Endometrial microvascular endothelial cells (primary cell): ENCODE results near the gene SMARCD3. TPM values are rescaled to one million over a fixed set of nuclear protein-coding genes. Genes with fewer than 3 reads are reported as not detected.

Experiments
- in situ Hi-C: cut with HindIII; loops from 2 replicates; pipeline ENCODE4 v1.10.0; 2017; ENCODE audit warnings: low sequenced_read_pairs, low pct_unique_long_range_greater_than_20kb; ENCODE audit errors: inconsistent ontology term
- total RNA-seq: library from RNA; depleted of rRNA; stranded (reverse); fragments of >200 nt; gene quantifications from one replicate; pipeline ENCODE4 v1.2.3, GENCODE V29; 2015; ENCODE audit errors: inconsistent ontology term

The SMARCD3 gene
- total RNA-seq, 1 donor from 2014 or later = 2.9 TPM

- in situ Hi-C loops = no loop called here
Observed at GRCh38 chr7:151201751-151202150, 46.7 kb downstream of the SMARCD3 start.

DNA sequence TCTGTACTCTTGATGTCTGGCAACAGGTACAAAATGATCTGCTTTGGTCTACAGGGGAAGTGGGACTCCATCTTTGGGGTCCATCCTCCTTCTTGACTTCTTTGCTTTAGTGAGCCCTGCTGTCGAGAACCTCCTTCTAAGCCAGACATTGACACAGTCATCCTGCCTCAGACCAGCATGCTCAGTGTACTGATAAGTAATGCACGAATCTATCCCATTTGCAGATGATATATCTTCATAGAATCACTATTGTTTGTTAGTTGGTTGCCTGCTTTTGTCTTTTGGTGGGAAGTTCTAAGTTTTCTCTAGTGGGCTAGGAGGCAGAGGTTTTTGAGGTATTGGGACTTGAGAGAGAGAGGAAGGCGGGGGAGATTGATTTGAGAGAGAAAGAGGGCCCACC is 47.1 kb downstream of the SMARCD3 start:
- in situ Hi-C loops = no loop called here

DNA sequence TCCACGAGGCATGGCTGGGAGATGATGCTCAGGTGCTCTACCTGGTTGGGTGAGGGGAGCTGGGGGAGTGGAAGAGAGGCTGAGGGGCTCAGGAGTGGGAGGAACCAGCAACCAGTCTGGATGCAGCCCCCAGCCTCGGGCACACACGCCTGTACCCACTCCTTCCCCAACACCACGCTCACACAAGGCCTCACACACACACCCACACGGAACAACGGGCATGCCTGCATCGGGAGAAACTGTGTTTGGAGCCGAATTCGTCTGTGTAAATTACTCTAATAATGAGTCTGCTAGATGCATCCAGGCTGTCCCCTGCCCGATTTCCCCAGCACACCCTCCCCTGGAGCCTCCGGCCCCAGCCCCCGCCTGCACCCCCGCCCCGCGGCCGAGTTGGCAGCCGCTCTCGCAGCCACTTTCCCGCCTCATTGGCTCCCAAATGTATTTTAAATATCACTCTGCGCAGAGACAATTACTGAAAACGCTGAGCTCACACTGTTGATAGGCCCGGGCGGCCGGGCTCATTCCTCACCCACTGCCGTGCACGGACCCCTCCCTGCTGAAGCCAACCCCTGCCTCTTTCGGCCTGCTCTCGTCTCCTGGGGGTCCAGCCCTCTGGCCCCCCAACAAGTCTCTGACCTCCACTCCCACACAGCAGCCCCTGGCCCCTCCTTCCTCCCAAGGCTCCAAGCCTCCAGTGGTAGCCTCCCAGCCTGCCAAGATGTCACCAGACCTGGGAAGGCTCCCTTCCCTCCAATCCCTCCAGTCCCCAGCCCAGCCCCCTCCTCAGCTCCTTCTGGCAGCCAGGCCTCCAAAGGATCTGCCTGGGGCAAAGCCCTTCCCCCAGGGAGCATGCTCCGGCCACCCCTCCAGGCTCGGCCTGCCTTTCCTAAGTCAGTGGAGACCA is 49.3 kb downstream of the SMARCD3 start:
- in situ Hi-C loops = no loop called here

DNA sequence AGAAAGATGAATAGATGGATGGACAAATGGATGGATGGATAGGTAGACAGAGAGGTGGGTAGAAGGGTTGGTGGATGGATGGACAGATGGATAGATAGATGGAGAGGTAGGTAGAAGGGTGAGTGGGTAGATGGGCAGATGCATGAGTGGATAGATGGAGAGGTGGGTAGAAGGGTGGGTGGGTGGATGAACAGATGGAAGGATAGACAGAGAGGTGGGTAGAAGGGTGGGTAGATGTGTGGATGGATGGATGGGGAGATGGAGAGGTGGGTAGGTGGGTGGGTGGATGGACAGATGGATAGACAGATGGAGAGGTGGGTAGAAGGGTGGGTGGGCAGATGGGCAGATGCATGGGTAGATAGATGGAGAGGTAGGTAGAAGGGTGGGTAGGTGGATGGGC is 50.6 kb downstream of the SMARCD3 start:
- in situ Hi-C loops = no loop called here

DNA sequence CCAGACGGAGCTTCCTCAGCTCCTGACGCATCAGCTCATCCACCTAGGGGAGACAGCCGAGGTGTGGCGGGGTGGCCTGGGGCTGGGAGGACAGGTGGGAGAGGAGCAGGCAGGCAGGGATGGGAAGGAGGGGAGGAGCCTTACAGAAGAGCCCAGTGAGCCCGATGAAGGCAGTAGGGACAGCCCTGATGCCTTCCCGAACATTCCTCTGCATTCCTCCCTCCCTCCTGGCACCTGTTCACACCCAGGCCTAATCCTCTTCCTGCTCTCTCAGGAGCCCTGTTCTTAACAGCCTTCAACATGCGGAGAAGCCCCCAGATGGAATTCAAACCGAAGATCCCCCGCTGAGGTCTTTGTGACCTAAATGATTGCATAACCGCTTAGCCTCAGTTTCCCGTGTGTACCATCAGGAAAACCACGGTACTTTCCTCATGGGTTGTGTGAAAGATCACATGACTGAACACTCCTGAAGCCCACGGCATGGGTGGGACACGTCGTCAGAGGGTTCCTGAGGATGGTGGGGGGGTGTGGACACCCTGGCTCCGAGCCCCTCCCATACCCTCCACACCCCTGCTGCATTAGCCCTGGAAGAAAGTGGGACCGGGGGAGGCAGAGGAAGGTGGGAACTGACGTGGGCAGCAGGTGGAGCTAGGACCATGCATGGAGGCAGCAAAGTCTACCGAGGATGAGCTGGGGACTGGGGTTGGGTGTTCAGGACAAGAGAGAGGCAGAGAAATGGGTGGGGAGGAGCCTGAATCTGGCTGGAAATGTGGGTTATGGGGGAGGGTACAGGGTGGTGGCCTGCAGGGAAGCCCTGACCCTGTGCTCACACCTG is 52.7 kb downstream of the SMARCD3 start:
- in situ Hi-C loops = no loop called here

DNA sequence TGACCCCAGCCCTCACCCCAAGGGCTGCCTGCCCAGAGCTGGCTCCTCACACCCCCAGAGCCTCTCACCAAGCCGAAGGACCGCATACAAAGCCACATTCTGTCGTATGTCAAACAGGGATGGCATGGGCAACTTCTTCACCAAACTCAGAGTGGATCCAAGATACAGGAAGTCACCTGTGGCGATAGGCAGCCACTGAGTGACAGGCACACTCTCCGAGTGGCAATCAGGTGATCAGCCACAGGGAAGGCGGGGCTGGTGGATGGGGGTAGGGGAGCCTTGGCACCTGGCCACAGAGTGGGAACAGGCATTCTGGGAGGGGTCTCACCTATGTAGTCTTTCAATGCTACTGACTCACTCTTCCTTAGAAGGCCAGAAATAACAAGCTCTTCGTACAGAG is 54.3 kb downstream of the SMARCD3 start:
- in situ Hi-C loops = no loop called here

DNA sequence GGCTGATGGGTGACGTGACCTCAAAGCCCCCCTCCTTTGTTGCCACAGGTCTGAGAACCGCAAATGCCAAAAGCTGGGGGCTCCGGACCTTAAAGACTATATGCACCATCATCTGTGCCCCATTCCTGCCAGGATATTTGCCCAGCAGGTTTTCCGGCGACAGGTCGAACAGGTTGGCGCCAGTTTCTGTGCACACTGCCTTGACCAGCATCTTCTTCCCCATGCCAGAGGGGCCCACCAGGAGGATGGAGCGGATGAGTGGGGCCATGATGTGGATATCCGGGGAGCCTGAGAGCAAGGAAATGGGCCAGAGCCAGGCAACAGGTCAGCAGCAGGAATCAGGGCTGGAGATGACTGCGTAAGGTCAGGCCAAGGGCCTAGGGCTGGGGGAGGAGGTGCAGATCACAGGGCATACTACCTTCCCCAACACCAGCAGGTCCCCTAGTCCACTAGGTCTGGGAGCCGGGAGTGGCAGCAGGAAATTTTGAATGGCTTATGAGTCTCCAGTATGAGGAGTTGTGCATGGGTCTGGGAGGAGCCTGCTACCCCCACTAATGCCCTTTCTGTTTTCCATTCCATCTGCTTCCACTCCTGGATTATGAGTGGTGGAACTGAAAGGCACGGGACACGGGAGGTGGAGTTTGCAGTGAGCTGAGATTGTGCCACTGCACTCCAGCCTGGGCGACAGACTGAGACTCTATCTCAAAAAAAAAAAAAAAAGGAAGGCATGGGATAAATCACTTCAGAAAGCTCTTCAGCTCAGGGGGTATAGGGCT is 55.1 kb downstream of the SMARCD3 start:
- in situ Hi-C loops = no loop called here

GRCh38 chr7:151192002-151192539 is 56.4 kb downstream of the SMARCD3 start:
- in situ Hi-C loops = no loop called here

DNA sequence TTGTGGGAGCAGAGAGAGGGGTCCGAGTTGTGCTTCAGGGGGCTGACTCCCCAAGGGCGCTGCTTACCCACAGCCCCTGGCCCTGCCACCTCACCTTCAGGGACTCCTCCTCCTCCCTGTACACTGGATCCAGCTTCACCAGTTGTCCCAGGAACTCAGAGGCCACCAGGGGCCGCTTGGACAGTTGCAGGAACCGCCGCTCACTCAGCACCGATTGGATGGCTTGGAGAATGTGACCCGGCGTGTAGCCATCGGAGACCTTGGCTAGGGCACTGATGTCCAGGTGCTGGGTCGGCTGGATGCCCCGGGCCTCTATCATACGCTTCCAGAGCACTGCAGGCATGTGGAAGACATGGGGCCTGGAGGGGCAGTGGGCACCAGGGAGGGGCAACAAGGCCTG is 57.0 kb downstream of the SMARCD3 start:
- in situ Hi-C loops = no loop called here

DNA sequence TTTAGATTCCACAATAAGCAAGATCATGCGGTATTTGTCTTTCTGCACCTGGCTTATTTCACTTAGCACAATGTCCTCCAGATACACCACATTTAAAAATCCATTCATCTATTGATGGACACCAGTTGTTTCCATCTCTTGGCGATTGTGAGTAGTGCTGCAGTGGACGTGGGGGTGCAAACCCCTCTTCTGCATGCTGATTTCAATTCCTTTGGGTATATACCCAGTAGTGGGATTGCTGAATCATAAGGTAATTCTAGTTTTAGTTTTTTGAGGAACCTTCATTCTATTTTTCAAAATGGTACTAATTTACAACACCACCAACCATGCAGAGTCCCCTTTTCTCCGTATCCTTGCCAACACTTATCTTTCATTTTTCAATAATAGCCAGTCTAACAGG is 59.5 kb downstream of the SMARCD3 start:
- in situ Hi-C loops = no loop called here

Other genes with a start within 250 kb of the SMARCD3 start
- not detected for gene ATG9B, start 224.2 kb downstream of the SMARCD3 start, total RNA-seq
- gene ABCB8, start 220.2 kb downstream of the SMARCD3 start, total RNA-seq = 53.2 TPM
- 0.56 TPM for gene ASIC3, start 200.2 kb downstream of the SMARCD3 start, total RNA-seq
- gene CDK5, start 190.8 kb downstream of the SMARCD3 start, total RNA-seq = 10.5 TPM
- gene SLC4A2, start 189.1 kb downstream of the SMARCD3 start, total RNA-seq = 212 TPM
- gene FASTK, start 167.9 kb downstream of the SMARCD3 start, total RNA-seq = 95.0 TPM
- gene TMUB1, start 165.2 kb downstream of the SMARCD3 start, total RNA-seq = 40.5 TPM
- 52.1 TPM for gene AGAP3, start 162.2 kb downstream of the SMARCD3 start, total RNA-seq
- not detected for gene GBX1, start 81.0 kb downstream of the SMARCD3 start, total RNA-seq
- gene ASB10, start 61.4 kb downstream of the SMARCD3 start, total RNA-seq = not detected
- gene H2BK1, start 38.2 kb downstream of the SMARCD3 start, total RNA-seq = not detected
- gene ABCF2, start 21.5 kb downstream of the SMARCD3 start, total RNA-seq = 89.1 TPM
- gene CHPF2, start 16.2 kb downstream of the SMARCD3 start, total RNA-seq = 70.0 TPM
- 30.9 TPM for gene NUB1, start 93.1 kb upstream of the SMARCD3 start, total RNA-seq
- gene WDR86, start 161.3 kb upstream of the SMARCD3 start, total RNA-seq = not detected
- not detected for gene CRYGN, start 191.4 kb upstream of the SMARCD3 start, total RNA-seq